Tibial nerve (tissue), 4 donors: Measurements from ENCODE around the gene TAS2R3.

Experiments used
- CTCF ChIP-seq, 5 experiments: fragments of 200-600 bp in 3 of 5; fragments of 450-650 bp in 2 of 5; sonication (generic) in 3 of 5; IDR thresholded peaks; one replicate each; pipeline ENCODE4 v1.5.1; 2016 to 2019; ENCODE audit warnings: antibody characterized with exemption in 5 of 5, mild to moderate bottlenecking in 3 of 5, moderate library complexity in 2 of 5
- EP300 ChIP-seq, 2 donors: sonication (generic); formaldehyde crosslinking; IDR thresholded peaks; one replicate each; pipeline ENCODE4 v1.6.1; 2017; ENCODE audit warnings: antibody characterized with exemption in 2 of 2, mild to moderate bottlenecking in 1 of 2
- POLR2A ChIP-seq, 2 donors: fragments of 450-650 bp; IDR thresholded peaks; one replicate each; pipeline ENCODE4 v1.6.1; 2017; ENCODE audit warnings: antibody characterized with exemption in 2 of 2, mild to moderate bottlenecking in 2 of 2, moderate library complexity in 2 of 2

- TF ChIP-seq EP300 (IDR thresholded peaks at IDR 0.05) (no peak), CTCF (IDR thresholded peaks at IDR 0.05) (no peak), POLR2A (IDR thresholded peaks at IDR 0.05) (no peak)
Measured at GRCh38 chr7:141729020-141729419, 34.9 kb upstream of the TAS2R3 start.
